HG02642 (cell line): Measurements from ENCODE around the gene CDHR3.

Experiments used
- ATAC-seq: cut with Tn5 transposase; IDR thresholded peaks from one replicate; pipeline ENCODE4 v1.9.1; 2021; ENCODE audit warnings: mild to moderate bottlenecking; ENCODE audit not compliant: unreplicated experiment, poor library complexity

CDHR3 gene

GRCh38 chr7:106061301-106061979 is 98.4 kb downstream of the CDHR3 start:
- ATAC-seq = peak; percentile 38

DNA sequence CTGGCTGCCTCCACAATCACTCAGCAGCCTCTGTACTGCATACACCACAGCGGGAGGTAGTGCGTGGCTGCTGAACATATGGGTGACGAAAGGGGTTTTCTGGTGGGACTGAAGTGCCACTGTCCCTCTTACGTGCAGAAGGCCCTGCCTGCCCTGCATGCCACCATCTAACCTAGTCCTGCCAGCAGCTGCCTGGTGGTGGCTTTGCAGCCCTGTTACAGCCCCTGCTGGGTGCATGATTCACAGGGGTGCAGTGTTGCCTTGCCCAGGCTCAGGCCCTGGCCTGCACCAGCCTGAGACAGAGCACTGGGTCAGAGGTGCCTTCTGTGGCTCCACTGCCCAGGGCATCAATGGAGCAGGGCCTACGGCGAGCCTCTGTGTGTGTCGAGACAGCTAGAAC is 98.9 kb downstream of the CDHR3 start:
- no peak for ATAC-seq

DNA sequence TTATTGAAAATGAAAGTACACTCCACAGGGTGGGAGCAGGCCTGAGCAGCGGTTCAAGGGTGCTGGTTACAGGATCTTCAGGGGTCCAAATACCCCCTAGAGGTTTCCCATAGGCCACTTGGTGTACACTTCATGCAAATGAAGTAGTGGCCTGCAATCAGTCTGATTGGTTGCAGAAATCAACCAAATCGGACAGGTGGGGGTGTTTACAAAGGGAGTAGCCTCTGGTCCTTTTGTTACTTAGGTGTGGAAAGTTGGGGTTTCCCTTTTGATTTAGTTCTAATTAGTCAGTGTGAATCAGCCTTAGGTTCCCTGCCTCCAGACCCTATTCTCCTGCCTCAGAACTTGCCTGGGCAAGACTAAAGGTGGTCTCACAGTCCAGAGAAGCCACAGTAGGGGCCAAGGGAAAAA is 99.5 kb downstream of the CDHR3 start:
- no peak for ATAC-seq

DNA sequence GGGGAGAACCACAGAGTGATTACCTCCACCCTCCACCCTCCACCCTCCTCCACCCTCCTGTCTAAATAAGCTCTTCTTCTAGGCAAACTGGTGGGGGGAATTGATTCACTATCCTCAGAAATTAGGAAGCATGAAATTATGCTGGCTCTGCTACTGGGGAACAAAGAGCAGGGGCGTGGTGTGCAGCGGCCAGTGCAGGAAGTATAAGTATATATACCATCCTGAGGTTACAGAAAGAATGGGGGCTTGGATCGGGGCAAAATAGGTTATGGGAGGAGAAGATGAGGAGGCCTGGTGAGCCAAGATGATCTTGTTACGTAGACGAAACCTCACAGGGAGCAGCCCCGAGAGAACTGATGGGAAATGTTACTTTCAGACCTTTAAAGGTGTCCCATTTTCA is 100.0 kb downstream of the CDHR3 start:
- ATAC-seq = no peak

DNA sequence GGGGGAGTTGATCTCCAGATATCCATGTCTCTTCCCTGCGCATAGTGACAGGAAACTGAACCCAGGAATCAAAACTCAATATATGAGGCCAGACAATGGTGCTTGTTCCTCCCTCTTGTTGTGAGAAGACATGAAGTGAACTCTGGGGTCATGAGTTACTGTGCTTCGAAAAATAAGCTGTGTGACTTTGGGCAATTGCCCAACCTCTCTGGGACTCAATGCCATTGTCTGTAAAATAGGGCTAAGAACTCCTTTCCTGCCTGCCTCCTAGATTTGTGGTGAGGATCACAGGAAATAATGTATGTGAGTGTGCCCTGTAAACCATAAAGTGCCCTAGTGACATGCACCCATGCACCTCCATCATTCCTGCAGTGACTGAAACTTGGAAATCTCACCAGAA is 100.6 kb downstream of the CDHR3 start:
- no peak for ATAC-seq

GRCh38 chr7:106064316-106064715 is 101.3 kb downstream of the CDHR3 start:
- ATAC-seq = no peak

- ATAC-seq = no peak
These were observed 101.9 kb downstream of the CDHR3 start for GRCh38 chr7:106064771-106065574.

DNA sequence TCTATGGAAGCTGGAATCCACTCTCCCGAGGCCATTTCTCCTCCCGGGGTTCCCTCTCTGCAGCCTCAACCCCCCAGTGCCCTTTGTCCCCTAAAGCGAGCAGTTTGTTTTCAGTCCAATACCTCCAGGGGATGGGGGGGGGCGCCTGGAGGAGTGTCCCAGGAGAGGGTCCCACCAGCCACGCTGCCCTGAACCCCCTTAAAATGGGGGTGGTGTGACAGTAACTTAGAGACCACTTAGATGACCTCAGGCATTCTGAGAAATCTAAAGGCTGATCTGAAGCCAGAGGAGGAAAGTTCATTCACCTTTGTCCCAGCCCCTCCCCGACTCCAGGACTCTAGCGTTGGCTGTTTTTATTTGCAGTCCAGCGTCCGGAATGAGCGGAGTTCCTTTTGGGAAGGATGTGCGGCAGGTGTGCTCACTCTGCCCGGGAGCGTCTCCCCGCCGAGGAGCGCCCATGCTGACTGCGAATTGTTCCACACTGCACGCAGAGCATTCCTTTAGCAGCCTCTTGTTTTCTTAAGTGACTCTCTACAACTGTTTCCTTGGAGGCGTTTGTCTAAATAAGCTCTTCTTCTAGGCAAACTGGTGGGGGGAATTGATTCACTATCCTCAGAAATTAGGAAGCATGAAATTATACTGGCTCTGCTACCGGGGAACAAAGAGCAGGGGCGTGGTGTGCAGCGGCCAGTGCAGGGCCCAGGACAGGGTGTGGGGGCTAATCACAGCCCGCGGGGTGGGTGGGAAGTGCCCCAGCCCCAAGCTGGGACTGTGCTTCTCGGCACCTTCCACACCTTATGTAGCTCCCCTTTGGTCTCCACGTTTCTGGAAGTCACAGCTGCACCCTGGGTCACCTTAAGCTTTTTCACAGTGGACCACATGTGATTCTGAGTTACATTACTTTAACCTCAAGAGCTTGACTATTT is 102.8 kb downstream of the CDHR3 start:
- no peak for ATAC-seq

GRCh38 chr7:106067678-106068077 is 104.6 kb downstream of the CDHR3 start:
- ATAC-seq = no peak

DNA sequence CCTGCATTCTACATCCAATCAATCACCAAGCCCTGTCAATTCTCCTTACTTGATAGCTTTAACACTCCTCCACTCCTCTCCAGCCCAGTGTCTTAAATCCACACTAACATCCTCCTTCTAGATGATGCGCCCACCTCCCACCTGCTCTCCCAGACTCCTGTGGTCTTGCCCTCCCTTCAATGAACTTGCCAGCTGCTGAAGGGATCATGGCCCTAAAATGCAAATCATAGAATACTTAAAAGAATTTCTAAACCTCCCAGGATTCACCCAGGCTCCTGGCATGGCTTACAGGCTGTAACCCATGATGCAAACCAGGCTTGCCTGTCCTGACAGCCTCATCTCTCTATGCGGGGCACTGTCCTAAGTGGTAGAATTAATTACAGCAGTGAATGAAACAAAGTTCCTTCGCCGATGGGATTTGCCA is 105.5 kb downstream of the CDHR3 start:
- no peak for ATAC-seq

GRCh38 chr7:106068986-106069385 is 105.9 kb downstream of the CDHR3 start:
- no peak for ATAC-seq

DNA sequence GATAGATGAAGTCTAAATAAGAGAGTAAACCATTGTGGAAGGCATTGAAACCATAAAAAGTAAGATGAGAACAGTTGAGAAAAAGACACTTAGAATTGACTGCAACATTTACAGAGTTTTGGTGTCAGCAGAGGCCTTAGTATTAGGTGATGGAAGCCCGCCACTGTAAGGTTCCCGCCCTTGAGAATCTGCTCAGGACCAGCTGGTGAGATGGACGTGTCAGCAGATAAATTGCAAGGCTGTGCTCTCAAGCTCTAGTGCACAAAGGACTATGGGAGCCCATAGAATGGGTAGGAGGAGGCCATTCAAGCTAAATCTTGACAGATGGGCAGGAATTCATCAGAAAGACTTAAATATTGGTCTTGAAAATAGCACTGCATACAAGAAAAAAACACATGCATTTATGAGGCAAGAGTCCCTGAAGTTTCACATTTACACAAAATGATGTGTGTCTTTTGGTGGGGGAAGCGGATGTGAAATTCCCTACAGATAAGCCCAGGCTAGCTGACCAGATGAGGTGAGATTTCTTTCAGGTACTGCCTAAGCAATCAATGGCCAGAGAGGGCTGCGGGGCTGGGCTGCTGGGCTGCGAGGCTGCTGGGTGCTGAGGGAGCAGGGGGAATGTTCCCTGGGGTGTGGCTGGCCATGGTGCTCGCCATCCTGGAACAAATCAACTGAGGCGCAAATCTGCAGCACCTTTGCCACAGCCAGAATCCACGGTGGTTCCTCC is 106.6 kb downstream of the CDHR3 start:
- no peak for ATAC-seq

- no peak for ATAC-seq
These were observed 107.1 kb downstream of the CDHR3 start for GRCh38 chr7:106070201-106070551.

- no peak for ATAC-seq
These were observed 107.6 kb downstream of the CDHR3 start for GRCh38 chr7:106070567-106071254.

- ATAC-seq = peak; percentile 93
These were observed 108.4 kb downstream of the CDHR3 start for GRCh38 chr7:106071356-106071998.

DNA sequence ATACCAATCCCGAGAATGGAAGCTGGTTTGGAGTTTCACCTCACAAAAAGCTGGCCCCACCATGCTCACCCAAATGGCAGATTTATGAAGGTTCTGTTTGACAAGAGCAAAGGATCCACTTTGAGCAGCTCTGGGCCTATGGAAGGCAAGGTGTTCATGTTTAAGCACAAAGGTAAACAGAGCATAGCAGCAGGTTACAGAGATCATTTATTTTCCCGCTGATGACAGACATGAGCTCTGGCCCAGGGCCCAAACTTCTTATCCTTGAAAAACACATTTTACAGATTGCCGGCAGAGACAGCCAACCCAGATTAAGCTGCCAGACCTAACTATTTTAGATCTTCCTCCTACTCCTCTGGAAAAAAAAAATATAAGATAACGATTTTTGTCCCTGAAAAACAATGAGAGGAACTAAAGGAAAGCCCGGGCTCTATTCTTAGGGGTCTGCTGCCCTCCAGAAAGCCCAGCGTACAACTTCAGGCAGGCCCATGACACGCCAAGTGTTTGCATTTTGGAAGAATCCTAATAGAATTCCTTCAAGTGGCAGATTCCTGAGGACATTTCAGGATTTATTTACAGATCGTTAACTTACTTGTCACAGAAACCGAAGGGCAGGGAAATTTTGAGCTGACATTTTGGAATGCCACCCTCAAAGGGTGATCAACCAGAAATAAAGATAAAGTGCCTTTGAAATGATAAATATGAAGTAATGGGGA is 109.1 kb downstream of the CDHR3 start:
- peak; percentile 4 for ATAC-seq

DNA sequence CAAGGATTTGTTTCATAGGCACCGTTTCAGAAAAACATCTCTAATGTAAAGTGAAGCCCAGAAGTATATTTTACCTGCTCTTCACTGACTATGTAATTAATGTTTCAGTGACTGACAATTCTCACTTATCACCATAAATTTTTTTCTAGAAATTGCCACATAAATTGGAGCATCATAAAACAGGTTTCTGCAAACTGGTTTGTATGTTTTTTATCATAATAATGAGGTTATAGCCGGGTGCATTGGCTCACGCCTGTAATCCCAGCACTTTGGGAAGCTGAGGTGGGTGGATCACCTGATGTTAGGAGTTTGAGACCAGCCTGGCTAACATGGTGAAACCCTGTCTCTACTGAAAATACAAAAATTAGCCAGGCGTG is 109.6 kb downstream of the CDHR3 start:
- ATAC-seq = no peak

DNA sequence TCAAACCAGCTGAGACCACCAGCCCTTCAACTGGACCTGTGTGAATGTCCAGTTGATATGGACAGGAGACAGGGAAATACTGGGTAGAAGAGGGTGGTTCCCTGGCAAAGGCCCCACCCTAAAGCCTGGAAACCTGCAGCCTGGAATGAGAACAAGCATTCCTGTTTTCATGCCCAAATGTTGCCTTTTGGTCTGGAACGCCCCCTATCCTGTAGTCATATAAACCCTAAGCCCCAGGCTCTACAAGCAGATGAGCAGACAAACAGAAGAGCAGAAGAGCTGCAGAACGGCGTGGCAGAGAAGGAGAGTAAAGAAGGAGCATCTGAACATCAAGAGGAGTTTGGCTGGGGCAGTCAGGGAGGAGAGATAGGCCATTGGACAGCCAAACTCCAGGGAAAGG is 110.6 kb downstream of the CDHR3 start:
- ATAC-seq = no peak

DNA sequence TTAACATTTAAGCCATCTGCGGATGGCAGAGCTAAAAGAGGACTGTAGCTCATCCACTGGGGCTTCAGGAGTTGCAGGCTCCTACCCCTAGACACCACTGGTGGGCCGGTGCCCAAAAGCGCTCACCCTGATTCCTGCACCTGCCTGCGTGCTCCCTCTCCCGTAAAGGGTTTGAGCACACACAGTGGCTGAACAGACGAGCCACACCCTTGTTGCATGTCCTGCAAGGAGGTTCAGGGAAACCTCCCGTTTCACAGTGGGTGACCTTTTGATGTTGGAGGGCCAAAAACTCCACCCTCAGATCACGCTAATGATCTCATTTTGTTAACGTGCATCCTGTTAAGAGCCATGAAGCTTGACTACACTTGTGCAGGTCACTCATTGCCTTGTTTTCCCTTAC is 111.2 kb downstream of the CDHR3 start:
- ATAC-seq = no peak
